ENCODE data around the gene ALCAM.

ALCAM gene

GRCh38 chr3:105458518-105459215 is 92.0 kb downstream of the ALCAM start:
- Histone ChIP-seq H3K4me1 (ENCODE audit: control insufficient read depth, insufficient read depth, low read length) (peaks cover 3% of the 10 kb centered on the region; the same call in 1 of the 2 replicates), H3K4me3 (ENCODE audit: low read length) (no peak overlapping the region), H3K27ac (ENCODE audit: low read length) (no peak overlapping the region), H3K9me3 (ENCODE audit: control insufficient read depth, insufficient read depth, low read length) (no peaks in the 10 kb centered on the region), H3K36me3 (ENCODE audit: control insufficient read depth, insufficient read depth, low read length) (no peaks in the 10 kb centered on the region), H3K27me3 (ENCODE audit: control insufficient read depth, insufficient read depth, low read length) (no peaks in the 10 kb centered on the region)
- DNase-seq (ENCODE audit: low read depth, low spot score) = no peak
- WGBS (ENCODE audit: insufficient coverage, insufficient read length) = no CpG with 5 or more reads among the region's 3 CpGs

DNA sequence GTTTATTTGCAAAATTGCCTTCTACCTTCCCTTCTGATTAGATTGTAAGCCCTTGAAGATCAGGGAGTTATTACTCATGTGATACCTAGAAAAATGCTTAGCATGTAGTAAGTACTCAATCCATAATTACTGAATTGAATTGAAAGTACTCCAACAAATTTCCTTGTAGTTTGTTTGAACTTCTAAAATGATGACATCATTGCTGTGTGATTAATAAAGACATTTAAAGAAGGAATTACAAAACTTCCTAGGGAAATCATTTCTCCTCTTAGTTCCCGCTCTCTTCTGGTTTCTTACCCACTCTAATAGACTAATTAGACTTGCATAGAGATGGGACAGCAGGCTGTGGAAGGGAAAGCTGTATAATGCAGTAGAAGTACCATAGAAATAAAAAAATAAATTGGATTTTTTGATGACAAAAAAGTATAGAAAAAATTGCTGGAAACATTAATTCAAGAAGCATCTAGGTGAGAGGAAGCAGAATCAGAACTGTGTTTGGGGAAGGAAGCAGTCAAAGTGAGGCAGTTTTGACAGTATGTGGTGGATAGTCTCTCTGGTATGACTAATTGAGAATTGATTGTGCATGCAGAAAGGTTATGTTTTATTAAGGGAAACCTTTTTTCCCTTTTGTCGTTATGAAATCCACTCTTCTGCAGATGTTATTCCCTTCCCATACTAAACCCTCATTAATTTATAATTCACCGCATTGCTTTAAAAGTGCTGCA is 93.0 kb downstream of the ALCAM start:
- no peak overlapping the region for H3K27ac ChIP-seq (ENCODE audit: low read length)
- no peaks in the 10 kb centered on the region for H3K9me3 ChIP-seq (ENCODE audit: control insufficient read depth, insufficient read depth, low read length)
- DNase-seq (ENCODE audit: low read depth, low spot score) = no peak
- no peaks in the 10 kb centered on the region for H3K36me3 ChIP-seq (ENCODE audit: control insufficient read depth, insufficient read depth, low read length)
- H3K4me1 ChIP-seq (ENCODE audit: control insufficient read depth, insufficient read depth, low read length) = peaks cover 3% of the 10 kb centered on the region; the same call in 1 of the 2 replicates
- H3K4me3 ChIP-seq (ENCODE audit: low read length) = no peak overlapping the region
- no CpG with 5 or more reads among the region's 3 CpGs for WGBS (ENCODE audit: insufficient coverage, insufficient read length)
- H3K27me3 ChIP-seq (ENCODE audit: control insufficient read depth, insufficient read depth, low read length) = no peaks in the 10 kb centered on the region

DNA sequence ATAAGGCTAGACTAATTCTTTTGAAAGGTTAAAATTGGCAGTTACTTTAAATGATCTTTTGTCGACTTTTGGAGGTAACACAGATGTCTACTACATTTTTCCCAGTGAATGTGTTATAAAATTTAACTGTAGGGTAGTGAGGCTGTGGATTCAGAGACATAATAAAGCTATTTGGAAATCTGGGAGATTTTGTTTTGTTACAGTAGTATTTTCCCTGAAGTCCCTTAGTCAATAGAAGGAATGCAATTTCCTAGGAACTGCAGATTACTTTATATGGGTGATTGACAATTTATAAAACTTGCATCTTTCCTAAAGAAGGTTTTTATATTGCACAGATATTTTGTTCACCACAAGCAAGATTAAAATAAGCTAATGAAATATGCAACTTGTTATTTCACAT is 96.9 kb downstream of the ALCAM start:
- H3K4me1 ChIP-seq (ENCODE audit: control insufficient read depth, insufficient read depth, low read length) = peaks cover 2% of the 10 kb centered on the region; the same call in 1 of the 2 replicates
- H3K4me3 ChIP-seq (ENCODE audit: low read length) = no peak overlapping the region
- H3K27me3 ChIP-seq (ENCODE audit: control insufficient read depth, insufficient read depth, low read length) = no peaks in the 10 kb centered on the region
- WGBS (ENCODE audit: insufficient coverage, insufficient read length) = no CpG with 5 or more reads among the region's 1 CpG
- no peak for DNase-seq (ENCODE audit: low read depth, low spot score)
- no peaks in the 10 kb centered on the region for H3K9me3 ChIP-seq (ENCODE audit: control insufficient read depth, insufficient read depth, low read length)
- H3K27ac ChIP-seq (ENCODE audit: low read length) = no peak overlapping the region
- H3K36me3 ChIP-seq (ENCODE audit: control insufficient read depth, insufficient read depth, low read length) = no peaks in the 10 kb centered on the region

- no peak for DNase-seq (ENCODE audit: low read depth, low spot score)
- no peak overlapping the region for H3K4me3 ChIP-seq (ENCODE audit: low read length)
- no CpG with 5 or more reads among the region's 2 CpGs for WGBS (ENCODE audit: insufficient coverage, insufficient read length)
- no peak overlapping the region for H3K27ac ChIP-seq (ENCODE audit: low read length)
- no peaks in the 10 kb centered on the region for H3K36me3 ChIP-seq (ENCODE audit: control insufficient read depth, insufficient read depth, low read length)
- H3K9me3 ChIP-seq (ENCODE audit: control insufficient read depth, insufficient read depth, low read length) = no peaks in the 10 kb centered on the region
- no peaks in the 10 kb centered on the region for H3K27me3 ChIP-seq (ENCODE audit: control insufficient read depth, insufficient read depth, low read length)
- H3K4me1 ChIP-seq (ENCODE audit: control insufficient read depth, insufficient read depth, low read length) = no peaks in the 10 kb centered on the region
Measured at GRCh38 chr3:105465251-105465853, 98.6 kb downstream of the ALCAM start.

GRCh38 chr3:105466072-105466471 is 99.4 kb downstream of the ALCAM start:
- Histone ChIP-seq H3K27ac (ENCODE audit: low read length) (no peak overlapping the region), H3K36me3 (ENCODE audit: control insufficient read depth, insufficient read depth, low read length) (no peaks in the 10 kb centered on the region), H3K4me1 (ENCODE audit: control insufficient read depth, insufficient read depth, low read length) (no peaks in the 10 kb centered on the region), H3K9me3 (ENCODE audit: control insufficient read depth, insufficient read depth, low read length) (no peaks in the 10 kb centered on the region), H3K4me3 (ENCODE audit: low read length) (no peak overlapping the region), H3K27me3 (ENCODE audit: control insufficient read depth, insufficient read depth, low read length) (no peaks in the 10 kb centered on the region)
- WGBS (ENCODE audit: insufficient coverage, insufficient read length) = no CpG with 5 or more reads among the region's 3 CpGs
- DNase-seq (ENCODE audit: low read depth, low spot score) = no peak

DNA sequence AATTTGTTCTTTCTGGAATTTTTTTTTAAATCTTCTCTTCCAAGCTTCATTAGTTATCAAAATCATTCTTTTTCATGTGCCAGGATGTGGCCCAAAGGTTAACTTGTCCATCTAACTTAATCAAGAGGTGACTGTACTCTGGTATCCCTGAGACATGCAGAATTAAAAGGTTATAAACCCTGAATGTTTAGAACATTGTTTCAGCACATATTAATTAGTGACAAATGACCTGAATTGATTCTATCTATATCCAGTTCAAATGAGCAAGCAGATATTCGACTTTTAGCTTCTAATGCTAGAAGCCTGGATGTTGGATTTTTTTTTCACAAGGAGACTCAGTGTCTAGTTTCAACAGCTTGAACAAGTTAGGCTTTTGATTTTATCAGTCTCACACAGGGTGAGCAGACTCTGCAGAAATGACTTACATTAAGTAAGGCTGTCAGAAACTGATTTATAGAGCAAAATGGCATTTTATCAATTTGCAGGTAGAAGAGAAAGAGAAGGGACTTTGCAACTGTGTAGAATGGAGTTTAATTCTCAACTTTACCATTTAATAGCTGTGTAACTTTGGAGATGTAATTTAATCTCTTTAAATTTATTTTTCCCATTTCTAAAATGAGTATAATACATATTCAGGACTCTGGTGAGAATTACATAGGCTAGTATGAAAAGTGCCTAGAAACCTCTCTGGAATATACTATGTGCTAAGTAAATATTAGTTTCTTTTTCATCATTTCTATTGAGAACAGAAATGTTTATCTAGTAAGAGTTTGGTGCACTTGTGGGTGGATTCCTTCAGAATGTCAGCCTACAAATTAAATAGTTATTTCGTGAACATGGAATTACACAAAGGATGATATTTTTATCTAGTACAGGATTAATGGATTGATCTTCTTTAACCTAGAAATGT is 100.0 kb downstream of the ALCAM start:
- no peaks in the 10 kb centered on the region for H3K36me3 ChIP-seq (ENCODE audit: control insufficient read depth, insufficient read depth, low read length)
- no peaks in the 10 kb centered on the region; the same call in 1 of the 2 replicates for H3K4me1 ChIP-seq (ENCODE audit: control insufficient read depth, insufficient read depth, low read length)
- no peak overlapping the region for H3K4me3 ChIP-seq (ENCODE audit: low read length)
- no peak for DNase-seq (ENCODE audit: low read depth, low spot score)
- WGBS (ENCODE audit: insufficient coverage, insufficient read length) = no CpG with 5 or more reads among the region's 2 CpGs
- no peak overlapping the region for H3K27ac ChIP-seq (ENCODE audit: low read length)
- no peaks in the 10 kb centered on the region for H3K9me3 ChIP-seq (ENCODE audit: control insufficient read depth, insufficient read depth, low read length)
- H3K27me3 ChIP-seq (ENCODE audit: control insufficient read depth, insufficient read depth, low read length) = no peaks in the 10 kb centered on the region

- no peak for DNase-seq (ENCODE audit: low read depth, low spot score)
- H3K27ac ChIP-seq (ENCODE audit: low read length) = no peak overlapping the region
- no peaks in the 10 kb centered on the region for H3K36me3 ChIP-seq (ENCODE audit: control insufficient read depth, insufficient read depth, low read length)
- H3K9me3 ChIP-seq (ENCODE audit: control insufficient read depth, insufficient read depth, low read length) = no peaks in the 10 kb centered on the region
- no peaks in the 10 kb centered on the region for H3K27me3 ChIP-seq (ENCODE audit: control insufficient read depth, insufficient read depth, low read length)
- H3K4me3 ChIP-seq (ENCODE audit: low read length) = no peak overlapping the region
- 100% methylated on average over 2 of the region's 2 CpGs for WGBS (ENCODE audit: insufficient coverage, insufficient read length)
- peaks cover 2% of the 10 kb centered on the region; the same call in 1 of the 2 replicates for H3K4me1 ChIP-seq (ENCODE audit: control insufficient read depth, insufficient read depth, low read length)
Measured at GRCh38 chr3:105470851-105471250, 104.1 kb downstream of the ALCAM start.

- no peak overlapping the region for H3K27ac ChIP-seq (ENCODE audit: low read length)
- no peak for DNase-seq (ENCODE audit: low read depth, low spot score)
Measured at GRCh38 chr3:105473521-105474223, 107.0 kb downstream of the ALCAM start.

GRCh38 chr3:105480768-105481167 is 114.1 kb downstream of the ALCAM start:
- H3K27me3 ChIP-seq (ENCODE audit: control insufficient read depth, insufficient read depth, low read length) = no peaks in the 10 kb centered on the region
- H3K36me3 ChIP-seq (ENCODE audit: control insufficient read depth, insufficient read depth, low read length) = no peaks in the 10 kb centered on the region
- no peak for DNase-seq (ENCODE audit: low read depth, low spot score)
- H3K4me1 ChIP-seq (ENCODE audit: control insufficient read depth, insufficient read depth, low read length) = no peaks in the 10 kb centered on the region
- H3K4me3 ChIP-seq (ENCODE audit: low read length) = no peak overlapping the region
- H3K27ac ChIP-seq (ENCODE audit: low read length) = no peak overlapping the region
- WGBS (ENCODE audit: insufficient coverage, insufficient read length) = no CpG with 5 or more reads among the region's 1 CpG
- no peaks in the 10 kb centered on the region for H3K9me3 ChIP-seq (ENCODE audit: control insufficient read depth, insufficient read depth, low read length)

More at GRCh38 chr3:105473521-105474223, 107.0 kb downstream of the ALCAM start:
- peaks cover 2% of the 10 kb centered on the region; the same call in 1 of the 2 replicates for H3K4me1 ChIP-seq (ENCODE audit: control insufficient read depth, insufficient read depth, low read length)
- no peaks in the 10 kb centered on the region for H3K27me3 ChIP-seq (ENCODE audit: control insufficient read depth, insufficient read depth, low read length)
- H3K4me3 ChIP-seq (ENCODE audit: low read length) = no peak overlapping the region
- no peaks in the 10 kb centered on the region for H3K36me3 ChIP-seq (ENCODE audit: control insufficient read depth, insufficient read depth, low read length)
- H3K9me3 ChIP-seq (ENCODE audit: control insufficient read depth, insufficient read depth, low read length) = no peaks in the 10 kb centered on the region
